RWPE2 (cell line): Measurements from ENCODE around the gene JHY.

Source experiments
- ATAC-seq: fragments of 200-7000 bp; cut with Tn5 transposase; 3 replicates; pipeline ENCODE4 v1.9.1; 2021; ENCODE audit warnings: low read depth
- DNase-seq: peaks from one replicate; pipeline ENCODE4 v3.0.0-alpha.2; 2020; ENCODE audit warnings: low spot score
- H3K27ac ChIP-seq: fragments of 450-650 bp; 2 replicates; pipeline ENCODE4 v1.5.1; 2017; ENCODE audit warnings: mild to moderate bottlenecking; ENCODE audit not compliant: poor library complexity, severe bottlenecking
- H3K27me3 ChIP-seq: fragments of 250-450 bp; sonication (Bioruptor Pico); 2 replicates; pipeline ENCODE4 v1.5.1; 2021; ENCODE audit warnings: mild to moderate bottlenecking, moderate library complexity; ENCODE audit not compliant: insufficient read depth, poor library complexity, severe bottlenecking
- H3K36me3 ChIP-seq: fragments of 250-450 bp; sonication (Bioruptor Pico); 2 replicates; pipeline ENCODE4 v1.5.1; 2020; ENCODE audit warnings: low read depth, mild to moderate bottlenecking, moderate library complexity
- H3K4me1 ChIP-seq: fragments of 250-450 bp; sonication (Bioruptor Pico); 2 replicates; pipeline ENCODE4 v1.5.1; 2021; ENCODE audit warnings: mild to moderate bottlenecking, moderate library complexity; ENCODE audit not compliant: insufficient read depth, poor library complexity, severe bottlenecking
- H3K4me3 ChIP-seq: fragments of 250-450 bp; sonication (Bioruptor Pico); 2 replicates; pipeline ENCODE4 v1.5.1; 2021; ENCODE audit warnings: mild to moderate bottlenecking, moderate library complexity; ENCODE audit not compliant: severe bottlenecking
- H3K9me3 ChIP-seq: fragments of 250-450 bp; sonication (Bioruptor Pico); 2 replicates; pipeline ENCODE4 v1.5.1; 2021; ENCODE audit warnings: mild to moderate bottlenecking, moderate library complexity; ENCODE audit not compliant: severe bottlenecking
- CTCF ChIP-seq: fragments of 450-650 bp; IDR thresholded peaks from one replicate; pipeline ENCODE4 v1.5.1; 2017; ENCODE audit warnings: mild to moderate bottlenecking, moderate library complexity; ENCODE audit not compliant: poor library complexity, severe bottlenecking

JHY gene

GRCh38 chr11:122882857-122883645 is 492 bp downstream of the JHY start:
- Histone ChIP-seq H3K9me3 (no peaks in the 10 kb centered on the region), H3K27ac (peak overlapping the region; percentile 44), H3K4me1 (no peaks in the 10 kb centered on the region), H3K4me3 (peak overlapping the region; percentile 50), H3K27me3 (no peaks in the 10 kb centered on the region), H3K36me3 (no peaks in the 10 kb centered on the region)
- peak; percentile 67 for ATAC-seq
- no peak for TF ChIP-seq CTCF
- DNase-seq = no peak

GRCh38 chr11:122883646-122883979 is 1.1 kb downstream of the JHY start:
- H3K36me3 ChIP-seq = no peaks in the 10 kb centered on the region
- H3K4me1 ChIP-seq = no peaks in the 10 kb centered on the region
- no peak for DNase-seq
- H3K27me3 ChIP-seq = no peaks in the 10 kb centered on the region
- ATAC-seq = no peak
- no peak for TF ChIP-seq CTCF
- H3K4me3 ChIP-seq = peak overlapping the region; percentile 50
- peak overlapping the region; percentile 44 for H3K27ac ChIP-seq
- H3K9me3 ChIP-seq = no peaks in the 10 kb centered on the region

GRCh38 chr11:122888162-122888561 is 5.6 kb downstream of the JHY start:
- no peak for DNase-seq
- Histone ChIP-seq H3K9me3 (no peaks in the 10 kb centered on the region), H3K36me3 (no peaks in the 10 kb centered on the region), H3K27me3 (no peaks in the 10 kb centered on the region), H3K4me3 (no peak overlapping the region), H3K27ac (no peak overlapping the region), H3K4me1 (no peaks in the 10 kb centered on the region)
- no peak for TF ChIP-seq CTCF
- no peak for ATAC-seq

DNA sequence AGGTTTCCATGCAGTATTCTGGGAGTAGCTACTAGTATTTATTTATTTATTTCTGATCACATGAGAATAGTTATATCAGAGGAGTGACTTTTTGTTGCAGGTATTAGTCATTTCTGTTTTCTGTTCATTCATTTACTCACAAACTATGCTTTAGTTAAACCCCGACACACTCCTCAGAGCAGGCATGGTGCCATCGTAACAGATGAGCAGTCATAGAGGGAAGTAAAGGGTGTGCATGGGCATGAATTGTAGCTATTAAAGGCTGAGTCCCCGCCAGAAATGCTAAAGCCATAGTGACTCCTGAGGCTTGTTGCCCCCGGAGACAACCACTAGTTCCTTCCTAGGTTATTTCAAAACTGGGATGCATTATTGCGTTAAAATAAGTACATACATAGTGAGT is 10.6 kb downstream of the JHY start:
- TF ChIP-seq CTCF = no peak
- DNase-seq (no peak), ATAC-seq (no peak)
- H3K36me3 ChIP-seq = no peaks in the 10 kb centered on the region
- no peaks in the 10 kb centered on the region for H3K27me3 ChIP-seq
- H3K27ac ChIP-seq = no peak overlapping the region
- no peak overlapping the region for H3K4me3 ChIP-seq
- H3K9me3 ChIP-seq = no peaks in the 10 kb centered on the region
- peaks cover 9% of the 10 kb centered on the region for H3K4me1 ChIP-seq

DNA sequence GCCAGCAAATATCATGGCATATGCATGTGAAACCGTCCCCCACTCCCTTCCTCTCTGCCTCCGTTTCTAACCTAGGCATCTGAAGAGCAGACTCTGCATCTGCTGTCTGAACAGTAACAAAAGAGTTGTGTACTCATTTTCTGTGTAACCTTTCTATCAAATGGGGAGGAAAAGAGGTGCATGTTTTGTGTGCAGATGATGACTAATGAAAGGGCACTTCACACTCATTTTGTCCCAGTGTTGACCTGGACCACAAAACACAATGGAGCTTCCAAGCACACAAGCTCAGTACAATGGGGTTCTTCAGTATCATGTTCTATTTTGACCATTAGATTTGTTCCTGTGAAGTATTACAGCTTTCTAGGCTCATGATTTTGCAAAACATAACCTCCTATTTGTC is 13.0 kb downstream of the JHY start:
- Histone ChIP-seq H3K9me3 (no peaks in the 10 kb centered on the region), H3K27me3 (no peaks in the 10 kb centered on the region), H3K36me3 (no peaks in the 10 kb centered on the region), H3K4me1 (peaks cover 9% of the 10 kb centered on the region), H3K27ac (no peak overlapping the region), H3K4me3 (no peak overlapping the region)
- DNase-seq (no peak), ATAC-seq (no peak)
- TF ChIP-seq CTCF = no peak
